Glomerular visceral epithelial cell (primary cell): ENCODE measurements around the gene MRPS27.
"Not testable (repeated sequence)": the region's sequence is repeated elsewhere in the genome, so short reads cannot be mapped to it uniquely, and the experiment has no call there.

Experiments used
- DNase-seq: peaks from one replicate; pipeline ENCODE4 v3.0.0-alpha.2; 2016; ENCODE audit errors: extremely low spot score

Gene MRPS27

DNA sequence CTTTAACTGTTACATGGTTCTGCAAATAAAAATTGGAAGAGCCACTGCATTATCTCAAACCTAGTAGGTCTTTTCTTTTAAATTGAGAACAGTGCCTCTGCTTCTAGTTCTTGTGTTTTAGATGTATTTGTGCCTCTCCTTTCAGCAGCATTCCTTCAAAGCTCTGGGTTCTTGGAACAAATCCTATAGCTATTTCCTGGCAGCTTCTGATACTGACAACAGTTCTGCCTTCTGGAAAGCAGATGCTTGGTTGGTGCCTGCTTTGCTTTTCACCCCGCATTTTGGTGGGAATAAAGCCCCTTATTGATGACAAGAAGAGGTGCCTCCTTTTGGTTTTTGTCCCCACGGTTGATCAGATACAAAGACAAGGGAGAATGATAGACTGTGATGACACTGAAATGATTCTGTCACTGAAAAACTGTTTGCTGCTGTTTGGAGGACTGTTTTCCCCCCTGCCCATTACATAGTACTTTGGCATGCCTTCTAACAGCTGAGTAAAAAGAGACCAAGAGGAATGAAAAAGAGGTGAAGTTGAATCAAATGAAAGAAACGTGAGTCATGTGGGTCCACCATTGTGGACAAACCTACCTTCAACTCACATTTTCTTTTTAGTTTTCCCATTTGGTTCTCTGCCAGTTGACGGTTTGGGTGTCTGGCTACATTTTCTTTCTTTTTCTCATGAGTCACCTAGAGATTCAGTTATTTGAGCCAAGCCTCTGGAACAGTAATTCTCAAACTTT lies 5.7 kb upstream of the MRPS27 start:
- peak; percentile 60 for DNase-seq

DNA sequence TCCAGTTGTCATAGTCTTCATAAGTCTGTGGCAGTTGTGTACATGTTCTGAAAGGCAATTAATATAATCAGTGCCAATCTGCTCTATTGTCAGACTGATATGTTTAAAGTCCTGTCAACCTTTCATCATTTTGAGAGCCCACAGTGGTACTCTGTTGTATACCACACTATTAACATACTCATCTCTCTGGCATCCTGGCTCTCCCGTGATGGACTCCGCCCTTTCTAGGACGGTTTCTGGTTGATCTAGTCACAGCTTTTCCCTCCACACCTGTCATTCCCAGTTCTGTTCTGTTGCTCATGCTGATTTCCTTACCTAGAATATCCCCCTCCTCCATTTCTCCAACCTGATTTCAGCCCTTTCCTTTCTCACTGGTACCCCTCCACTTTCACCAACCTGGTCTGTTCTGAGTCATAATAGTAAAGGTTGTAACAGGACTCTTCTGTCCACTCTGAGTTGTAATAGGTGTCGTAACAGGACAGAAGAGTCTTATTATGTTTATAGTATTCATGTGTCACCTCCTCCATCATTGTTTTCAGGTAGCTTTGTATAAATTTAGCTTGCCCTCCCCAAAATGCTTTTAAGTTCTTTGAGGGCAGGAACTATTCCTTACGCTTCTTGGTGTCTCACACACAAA lies 4.3 kb upstream of the MRPS27 start:
- DNase-seq = peak; percentile 41

DNA sequence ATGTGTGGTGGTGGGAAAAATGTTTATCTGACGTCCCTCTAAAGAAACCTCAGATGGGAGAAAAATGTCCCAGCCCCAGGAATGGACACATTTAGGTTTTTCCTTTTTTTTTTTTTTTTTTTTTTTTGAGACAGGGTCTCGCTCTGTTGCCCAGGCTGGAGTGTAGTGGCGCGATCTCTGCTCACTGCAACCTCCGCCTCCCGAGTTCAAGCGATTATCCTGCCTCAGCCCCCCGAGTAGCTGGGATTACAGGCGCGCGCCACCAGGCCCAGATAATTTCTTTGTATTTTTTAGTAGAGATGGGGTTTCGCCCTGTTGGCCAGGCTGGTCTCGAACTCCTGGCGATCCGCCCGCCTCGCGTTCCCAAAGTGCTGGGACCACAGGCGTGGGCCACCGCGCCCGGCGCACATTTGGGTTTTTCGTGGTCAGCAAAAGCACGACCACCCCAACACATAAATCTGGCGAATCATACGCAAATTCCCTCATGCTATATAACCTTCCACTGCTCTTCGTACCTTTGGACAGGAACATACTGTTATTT lies 535 bp downstream of the MRPS27 start:
- not testable (repeated sequence) for DNase-seq

DNA sequence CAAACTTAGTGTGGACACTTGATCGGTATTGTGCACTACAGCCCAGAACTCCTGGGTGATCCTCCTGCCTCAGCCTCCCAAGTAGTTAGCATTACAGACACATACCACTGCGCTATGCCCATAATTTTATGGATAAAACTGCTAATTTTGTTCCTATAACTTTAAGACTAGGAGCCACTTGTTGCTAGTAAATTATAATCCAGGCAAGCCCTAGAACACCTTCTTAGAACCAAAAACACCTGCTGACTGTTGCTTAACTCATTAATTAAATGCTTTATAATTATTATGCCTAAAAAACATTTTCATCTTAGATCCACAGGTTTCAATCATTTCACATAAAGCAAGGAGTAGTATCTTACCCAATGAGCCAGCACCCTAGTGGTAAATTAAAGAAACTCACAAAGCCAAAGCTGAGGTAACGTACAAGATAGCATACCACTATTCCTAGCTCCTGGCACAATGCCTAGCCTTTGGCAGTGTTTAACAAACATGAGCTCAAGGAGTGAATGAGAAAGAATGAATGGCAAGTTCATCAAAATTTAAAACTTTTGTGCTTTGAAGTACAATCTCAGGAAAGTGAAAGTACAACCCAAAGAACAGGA lies 5.4 kb downstream of the MRPS27 start:
- peak; percentile 61 for DNase-seq

DNA sequence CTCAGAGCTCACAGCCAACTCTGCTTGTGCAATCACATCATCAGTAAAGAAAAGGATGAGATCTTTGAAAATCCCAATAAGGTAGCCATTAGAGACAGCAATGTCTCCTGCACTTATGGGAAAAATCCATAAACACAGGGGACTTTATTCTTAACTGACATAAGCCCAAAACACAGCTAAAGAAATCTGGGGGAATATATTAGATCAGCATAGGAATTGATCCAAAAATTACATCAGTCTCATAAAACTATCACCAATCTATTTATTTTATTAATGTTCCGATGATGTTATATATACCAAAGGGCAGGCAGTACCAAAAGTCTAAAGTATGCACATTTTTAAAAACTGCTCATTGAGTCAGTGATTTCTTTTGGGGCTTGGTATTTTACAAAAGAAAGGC lies 6.9 kb downstream of the MRPS27 start:
- no peak for DNase-seq

DNA sequence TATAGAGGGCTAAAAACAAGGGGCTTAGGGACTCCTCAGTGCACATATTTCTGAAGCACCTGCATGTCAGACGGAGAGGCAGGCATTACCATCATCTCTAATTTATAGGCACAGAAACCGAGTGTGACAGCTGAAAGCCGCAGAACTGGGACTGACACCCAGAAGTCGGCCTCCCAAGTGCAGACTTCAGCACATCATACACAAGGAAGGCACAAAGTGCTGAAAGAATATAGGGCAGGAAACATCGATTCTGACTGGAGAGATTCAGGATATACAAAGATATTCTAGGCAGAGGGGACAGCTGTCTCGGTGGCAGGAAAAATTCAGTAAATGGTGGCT lies 11.2 kb downstream of the MRPS27 start:
- no peak for DNase-seq

DNA sequence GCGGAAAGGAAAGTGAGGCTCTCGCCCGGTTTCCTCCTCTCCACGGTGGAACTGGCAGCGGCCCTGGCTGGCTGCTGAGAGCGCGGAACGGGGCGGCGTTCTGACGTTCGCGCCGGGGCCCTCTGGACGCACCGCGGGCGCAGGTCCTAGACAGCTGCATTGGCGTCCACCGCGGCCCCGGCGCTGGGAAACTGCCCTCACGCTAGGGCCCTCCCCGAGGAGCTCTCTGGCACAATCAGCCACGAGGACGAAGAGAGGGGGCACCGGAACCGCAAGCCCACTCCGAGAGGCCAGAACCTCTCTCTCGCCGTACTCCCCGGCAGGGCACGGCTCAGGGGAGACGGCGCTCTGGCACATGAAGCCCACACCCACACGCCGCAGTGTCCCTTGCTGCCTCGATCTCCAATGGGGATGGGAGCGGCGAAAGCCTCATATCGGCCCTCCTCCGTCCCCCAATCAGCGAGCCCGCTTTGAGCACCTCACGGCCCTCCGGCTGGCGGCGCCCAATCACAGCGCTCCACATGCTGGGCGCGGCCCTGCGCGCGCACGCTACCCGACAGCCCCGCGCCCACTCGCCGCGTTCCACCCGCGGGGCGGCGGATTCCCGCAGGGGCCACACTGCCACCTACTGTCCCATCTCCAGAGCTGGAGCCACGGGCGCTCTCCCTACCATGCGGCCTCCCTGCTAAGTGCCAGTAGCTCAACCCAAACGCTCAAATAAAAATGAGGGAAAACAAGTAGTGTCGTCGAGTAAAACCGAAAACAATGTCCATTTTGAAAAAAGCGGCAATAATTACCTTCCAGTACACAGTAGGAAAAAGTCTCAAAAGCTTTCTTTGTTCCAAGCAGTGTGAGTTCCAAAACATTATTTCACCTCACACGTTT lies 11.8 kb downstream of the MRPS27 start:
- peak; percentile 99 for DNase-seq

DNA sequence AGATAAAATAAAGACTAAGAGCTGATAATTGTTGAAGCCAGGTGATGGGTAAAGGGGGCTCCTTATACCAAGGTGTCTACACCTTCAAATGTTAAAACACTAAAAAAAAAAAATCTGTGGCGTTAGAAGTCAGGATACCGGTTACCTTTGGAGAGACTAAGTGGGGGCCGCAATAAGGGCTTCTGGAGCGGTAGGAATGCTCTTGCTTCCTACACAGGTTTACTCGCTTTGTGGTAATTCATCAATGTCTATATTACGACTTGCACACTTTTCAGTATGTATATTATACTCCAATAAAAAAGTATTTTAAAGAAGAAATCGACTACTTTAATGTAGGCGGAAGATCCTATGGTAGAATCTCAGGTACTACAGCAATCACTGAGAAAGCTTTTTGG lies 12.5 kb downstream of the MRPS27 start:
- DNase-seq = no peak

DNA sequence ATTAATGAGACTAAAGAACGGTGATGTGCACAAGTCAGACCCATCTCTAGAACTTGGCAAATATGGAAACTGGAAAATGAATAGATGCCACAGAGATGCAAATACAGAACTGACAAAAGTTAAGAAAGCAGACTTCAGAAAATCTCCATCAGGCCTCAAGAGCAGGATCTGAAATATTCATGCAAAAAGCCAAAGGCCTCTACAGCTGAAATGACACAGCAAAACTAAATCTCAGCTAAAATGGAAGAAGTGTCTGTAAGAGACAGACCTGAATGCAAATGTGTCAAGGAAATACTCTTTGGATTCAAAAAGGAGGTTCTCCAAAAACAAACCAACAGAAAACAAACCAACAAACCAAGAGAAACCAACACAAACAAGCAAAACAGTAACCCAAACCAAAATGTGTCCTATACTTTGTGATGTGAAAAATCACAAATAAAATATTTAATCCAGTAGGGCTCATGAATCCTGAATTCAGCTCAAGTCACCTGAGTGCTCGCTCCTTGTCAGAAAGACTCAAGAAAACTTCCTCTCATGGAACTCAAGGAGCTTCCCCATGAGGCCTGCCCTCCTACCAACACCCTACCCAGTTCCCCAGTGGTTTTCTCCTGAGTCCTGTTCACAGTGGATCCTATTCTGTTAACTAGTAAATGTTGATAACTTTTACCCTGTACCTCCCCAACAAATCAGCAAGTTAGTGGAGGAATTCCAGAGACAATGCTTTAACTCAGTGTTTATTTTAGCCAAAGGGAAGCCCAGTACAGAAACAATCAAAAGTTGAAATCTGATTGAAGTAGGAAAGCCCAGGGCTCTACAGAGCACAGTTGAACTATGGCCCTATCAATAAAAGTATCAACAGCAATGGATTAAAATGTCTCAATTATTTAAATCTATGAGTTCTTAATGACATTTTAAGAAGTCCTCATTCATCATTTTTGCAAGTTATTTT lies 14.6 kb downstream of the MRPS27 start:
- no peak for DNase-seq

DNA sequence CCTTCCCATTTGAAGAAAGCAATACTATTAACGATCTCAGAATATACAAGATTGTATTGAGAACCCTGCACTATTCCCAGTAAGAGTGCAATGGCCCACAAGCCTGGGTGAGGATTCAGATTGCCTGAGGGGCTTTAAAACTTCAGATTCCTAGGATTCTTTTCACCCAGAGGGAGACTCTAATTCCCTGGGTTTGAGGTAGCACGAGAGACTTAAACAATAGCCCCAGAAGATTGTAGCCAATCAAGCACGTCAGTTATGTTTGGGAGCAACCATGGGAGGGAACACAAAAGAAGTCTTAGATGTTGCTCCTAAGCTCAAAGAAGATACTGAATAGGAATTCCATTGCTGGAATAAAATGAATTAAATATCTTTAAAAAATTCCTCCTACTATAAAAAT lies 17.9 kb downstream of the MRPS27 start:
- no peak for DNase-seq

DNA sequence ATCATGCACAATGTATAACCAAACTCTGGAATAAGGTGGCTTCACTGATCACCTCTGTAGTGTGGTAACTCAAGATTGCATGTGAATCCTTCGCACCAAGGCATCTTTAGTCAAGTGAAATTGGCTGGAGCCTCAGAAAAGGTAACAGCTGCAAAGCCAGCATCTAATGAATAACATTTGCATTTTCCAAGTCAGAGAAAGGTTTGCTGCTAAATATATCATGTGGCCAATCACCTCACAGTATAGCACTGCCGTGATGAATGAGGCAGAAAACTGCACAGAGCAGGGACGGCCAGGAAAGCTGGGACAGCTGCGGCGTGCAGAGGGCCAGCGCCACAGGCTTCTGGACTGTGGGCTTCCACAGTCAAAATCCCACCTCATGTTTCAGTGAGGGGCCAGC lies 18.5 kb downstream of the MRPS27 start:
- no peak for DNase-seq

DNA sequence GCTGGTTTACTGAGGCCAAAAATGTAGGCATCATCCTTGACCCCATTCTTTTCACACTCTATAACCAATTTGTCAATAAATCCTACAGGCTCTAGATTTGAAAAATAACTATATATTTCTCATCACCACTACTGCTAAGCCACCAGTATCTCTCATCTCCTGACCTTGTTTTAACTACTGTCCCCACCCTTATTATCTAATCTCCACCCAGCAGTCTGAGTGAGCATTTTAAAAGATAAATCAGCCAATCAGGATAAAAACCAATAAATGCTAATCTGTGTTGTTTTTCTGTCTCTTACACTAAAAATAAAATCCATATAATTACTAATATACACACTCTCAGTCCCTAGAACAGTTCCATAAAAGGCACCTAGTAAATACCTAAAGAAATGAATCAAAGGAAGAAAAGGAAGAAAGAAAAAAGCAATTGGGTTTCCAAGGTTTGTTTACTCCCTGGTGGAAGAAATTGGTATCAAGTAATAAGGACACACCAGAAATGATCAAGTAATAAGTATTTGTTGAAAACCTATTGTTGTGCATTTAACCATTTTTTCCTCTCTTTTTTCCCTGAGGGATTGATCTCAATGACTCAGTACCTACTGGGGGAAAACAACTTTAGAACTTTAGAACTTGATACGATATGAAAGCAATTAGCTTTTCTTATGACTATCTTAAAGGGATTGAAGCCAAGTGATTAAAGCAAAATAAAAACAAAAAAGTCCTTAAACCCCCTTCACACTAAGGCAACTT lies 19.3 kb downstream of the MRPS27 start:
- DNase-seq = no peak

DNA sequence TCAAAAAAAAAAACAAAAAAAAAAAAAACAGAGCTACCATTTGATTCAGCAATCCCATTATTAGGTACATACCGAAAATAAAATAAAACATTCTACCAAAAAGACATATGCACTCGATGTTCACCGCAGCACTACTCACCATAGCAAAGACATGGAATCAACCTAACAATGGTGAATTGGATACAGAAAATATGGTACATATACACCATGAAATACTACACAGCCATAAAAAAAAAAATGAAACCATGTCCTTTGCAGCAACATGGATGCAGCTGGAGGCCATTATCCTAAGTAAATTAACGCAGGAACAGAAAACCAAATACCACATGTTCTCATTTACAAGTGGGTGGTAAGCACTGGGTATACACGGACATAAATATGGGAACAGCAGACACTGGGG lies 21.3 kb downstream of the MRPS27 start:
- DNase-seq = no peak

DNA sequence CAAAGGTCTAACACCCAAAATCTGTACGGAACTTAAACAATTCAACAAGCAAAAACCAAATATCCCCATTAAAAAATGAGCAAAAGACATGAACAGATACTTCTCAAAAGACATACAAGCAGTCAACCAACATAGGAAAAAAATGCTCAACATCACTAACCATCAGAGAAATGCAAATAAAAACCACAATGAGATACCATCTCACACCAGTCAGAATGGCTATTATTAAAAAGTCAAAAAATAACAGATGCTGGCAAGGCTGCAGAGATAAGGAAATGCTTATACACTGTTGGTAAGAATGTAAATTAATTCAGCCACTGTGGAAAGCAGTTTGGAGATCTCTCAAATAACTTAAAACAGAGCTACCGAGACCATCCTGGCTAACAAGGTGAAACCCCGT lies 21.9 kb downstream of the MRPS27 start:
- not testable (repeated sequence) for DNase-seq

DNA sequence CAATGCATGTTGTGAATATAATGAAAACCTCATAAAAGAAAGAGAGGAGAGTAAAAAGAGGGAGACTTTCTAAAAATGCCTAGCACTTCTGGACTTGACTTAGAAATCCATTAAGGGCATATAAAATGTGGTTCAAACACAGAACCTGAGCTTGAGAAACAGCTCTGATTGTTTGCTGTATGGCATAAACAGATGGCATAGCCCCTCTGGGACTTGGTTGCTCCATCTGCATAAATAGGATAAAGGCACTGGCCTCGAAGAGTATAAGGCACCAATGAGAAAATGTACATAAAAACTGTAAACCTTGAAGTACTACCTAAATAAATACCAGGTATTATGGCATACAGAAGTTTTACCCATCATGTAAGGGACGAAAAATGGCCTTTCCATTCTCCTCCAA lies 23.8 kb downstream of the MRPS27 start:
- no peak for DNase-seq

DNA sequence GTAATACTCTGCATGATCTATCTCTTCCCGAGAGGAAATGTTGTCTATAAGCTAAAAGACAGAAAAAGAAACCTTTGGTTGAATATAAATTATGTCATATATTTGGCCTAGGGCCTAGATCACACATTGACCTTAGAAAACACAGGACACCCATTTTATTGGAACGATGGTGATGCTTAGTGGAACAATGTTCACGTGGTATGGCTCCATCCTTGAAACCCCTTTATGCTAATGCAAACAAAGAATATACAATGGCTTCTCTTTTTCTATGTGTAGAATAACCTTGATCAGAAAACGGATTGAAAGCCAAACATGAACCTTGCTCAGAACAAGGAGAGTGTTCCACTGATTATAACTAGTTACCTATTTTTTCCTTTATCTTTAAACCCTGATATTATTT lies 24.5 kb downstream of the MRPS27 start:
- DNase-seq = no peak

DNA sequence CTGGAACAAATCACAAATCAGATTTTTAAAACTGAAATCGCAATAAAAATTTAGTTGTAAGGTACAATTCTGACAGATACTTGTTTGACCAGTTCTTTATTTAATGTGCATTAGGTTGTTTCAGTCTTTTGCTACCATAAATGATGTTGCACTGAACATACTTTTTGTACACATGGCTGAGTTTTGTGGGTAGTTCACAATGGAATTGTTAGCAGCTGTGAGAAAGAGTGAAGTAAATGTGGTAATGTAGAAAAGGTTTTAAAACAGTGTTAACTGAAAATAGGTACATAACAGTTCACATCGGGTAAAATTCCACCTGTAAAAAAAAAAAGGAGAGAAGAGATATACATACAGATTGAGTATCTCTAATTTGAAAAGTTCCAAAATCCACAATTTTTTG lies 25.6 kb downstream of the MRPS27 start:
- no peak for DNase-seq

DNA sequence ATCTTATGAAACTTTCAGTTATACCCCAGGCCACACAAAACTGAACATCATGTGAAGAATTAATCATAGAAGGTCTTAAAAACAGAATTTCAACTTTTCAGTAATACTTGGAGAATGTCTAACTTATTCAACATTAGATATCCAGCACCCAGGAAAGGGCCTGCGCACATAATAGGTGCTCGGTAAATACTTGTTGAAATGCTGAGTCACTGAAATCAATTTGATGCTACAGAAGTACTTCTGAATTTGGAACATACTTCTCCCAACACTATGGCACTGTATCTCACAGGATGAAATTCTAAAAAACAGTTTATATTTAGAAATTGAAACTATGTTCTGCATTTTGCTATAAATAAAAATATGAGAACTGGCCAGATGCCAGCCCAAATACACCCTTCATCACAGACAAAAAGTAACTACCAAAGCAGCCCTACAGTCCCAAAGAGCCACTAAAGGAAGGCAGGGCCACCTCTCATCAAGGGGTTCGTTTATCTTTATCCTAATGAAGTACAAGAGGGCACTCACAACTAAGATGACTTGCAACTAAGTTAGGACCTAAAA lies 26.5 kb downstream of the MRPS27 start:
- DNase-seq = no peak

DNA sequence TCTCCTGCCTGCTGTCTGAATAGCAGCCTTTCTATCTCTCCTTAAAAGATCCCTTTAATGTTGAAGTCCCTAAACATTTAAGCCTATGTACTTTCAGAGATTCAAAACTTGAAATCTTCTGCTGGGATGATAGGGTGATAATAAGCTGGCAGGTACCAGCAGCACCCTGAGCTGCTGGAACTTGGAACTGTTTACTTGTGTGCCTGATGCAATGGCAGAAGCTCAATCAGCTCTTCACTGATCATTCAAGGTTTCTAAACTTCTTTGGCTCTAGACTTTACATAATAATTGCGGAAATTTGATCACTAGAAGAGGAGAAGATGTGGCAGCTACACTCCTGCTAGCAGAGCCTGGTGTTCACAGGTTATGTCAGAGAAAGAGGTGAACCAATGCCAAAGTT lies 27.6 kb downstream of the MRPS27 start:
- DNase-seq = no peak

DNA sequence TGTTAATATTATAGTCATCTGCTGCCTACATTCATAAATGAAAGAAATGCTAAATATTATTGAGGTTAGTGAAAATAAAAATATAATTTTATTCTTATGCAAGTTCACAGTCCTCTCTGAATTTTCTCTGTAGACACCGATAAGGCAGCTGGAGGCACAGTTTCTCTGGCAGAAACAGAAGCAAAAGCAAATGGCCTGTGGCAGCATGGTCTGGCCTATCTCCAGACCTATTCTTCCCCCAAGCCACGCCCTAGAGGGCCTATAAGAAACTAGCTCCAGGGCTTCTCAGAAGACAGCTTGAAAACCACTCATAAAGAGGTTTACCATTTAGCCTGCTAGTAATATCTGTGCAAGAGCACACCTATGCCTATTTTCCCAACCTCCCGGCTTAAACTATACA lies 28.4 kb downstream of the MRPS27 start:
- no peak for DNase-seq
